HG03095 (cell line): Measurements from ENCODE around the gene GRM7.

Experiments
- ATAC-seq: cut with Tn5 transposase; IDR thresholded peaks from one replicate; pipeline ENCODE4 v1.9.1; 2021; ENCODE audit warnings: moderate library complexity; ENCODE audit not compliant: unreplicated experiment

Gene GRM7

GRCh38 chr3:7469866-7470265 is 609.0 kb downstream of the GRM7 start:
- no peak for ATAC-seq

GRCh38 chr3:7484636-7485035 is 623.7 kb downstream of the GRM7 start:
- ATAC-seq, result no peak

DNA sequence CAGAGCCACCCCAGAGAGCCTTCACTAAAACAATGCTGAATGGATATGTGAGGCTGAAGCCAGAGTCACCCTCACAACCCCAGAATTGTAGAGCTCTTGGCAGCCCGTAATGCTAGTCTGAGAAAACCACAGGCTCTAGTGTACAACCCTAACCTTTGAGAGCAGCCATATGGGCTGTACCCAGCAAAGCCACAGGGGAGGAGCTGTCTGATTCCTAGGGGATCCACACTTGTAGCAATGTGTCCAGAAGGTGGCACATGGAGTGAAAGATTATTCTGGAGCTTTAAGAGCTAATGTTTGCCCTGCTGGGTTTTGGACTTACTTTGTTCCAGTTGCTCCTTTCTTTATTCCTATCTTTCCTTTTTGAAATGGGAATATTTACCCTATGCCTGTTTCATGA is 626.8 kb downstream of the GRM7 start:
- ATAC-seq, result no peak

GRCh38 chr3:7489417-7489816 is 628.5 kb downstream of the GRM7 start:
- ATAC-seq, result no peak

DNA sequence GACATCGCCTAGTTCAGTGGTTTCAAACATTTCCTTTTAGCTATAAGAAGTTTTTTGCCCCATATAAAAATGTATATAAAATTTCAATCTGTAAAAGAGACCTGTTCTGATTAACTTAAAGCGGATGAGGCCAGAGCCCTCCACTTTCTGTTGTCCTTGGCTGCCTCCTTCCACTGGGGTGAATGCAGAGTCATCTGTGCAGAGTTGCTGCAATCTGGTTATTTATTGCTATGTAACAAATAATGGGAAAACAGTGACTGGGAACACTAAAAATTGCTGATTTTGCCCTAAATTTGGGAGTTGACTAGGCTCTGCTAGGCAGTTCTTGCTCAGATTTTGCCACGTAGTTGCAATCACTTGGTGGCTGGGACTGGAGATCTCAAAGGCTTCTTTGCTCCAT is 637.8 kb downstream of the GRM7 start:
- no peak for ATAC-seq

DNA sequence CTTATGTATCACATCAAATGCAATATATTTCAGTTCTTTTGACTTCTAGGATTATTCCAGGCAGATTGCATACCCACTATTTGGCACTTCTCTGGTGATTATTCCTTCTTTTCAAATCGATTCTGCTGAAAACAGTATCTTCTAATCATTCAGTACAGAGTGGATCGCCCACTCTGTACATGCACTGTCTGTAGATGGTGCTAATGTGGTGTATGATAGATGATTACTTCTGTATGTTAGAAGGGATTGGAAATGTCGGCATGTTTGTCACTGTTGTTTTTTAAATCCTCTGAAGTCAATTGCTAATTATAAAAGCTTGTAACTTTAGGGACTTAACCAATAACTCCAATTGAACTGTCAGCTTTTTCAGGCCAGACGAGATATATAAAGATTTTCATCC is 642.5 kb downstream of the GRM7 start:
- no peak for ATAC-seq

- no peak for ATAC-seq
Observed at GRCh38 chr3:7504886-7505775, 644.2 kb downstream of the GRM7 start.

DNA sequence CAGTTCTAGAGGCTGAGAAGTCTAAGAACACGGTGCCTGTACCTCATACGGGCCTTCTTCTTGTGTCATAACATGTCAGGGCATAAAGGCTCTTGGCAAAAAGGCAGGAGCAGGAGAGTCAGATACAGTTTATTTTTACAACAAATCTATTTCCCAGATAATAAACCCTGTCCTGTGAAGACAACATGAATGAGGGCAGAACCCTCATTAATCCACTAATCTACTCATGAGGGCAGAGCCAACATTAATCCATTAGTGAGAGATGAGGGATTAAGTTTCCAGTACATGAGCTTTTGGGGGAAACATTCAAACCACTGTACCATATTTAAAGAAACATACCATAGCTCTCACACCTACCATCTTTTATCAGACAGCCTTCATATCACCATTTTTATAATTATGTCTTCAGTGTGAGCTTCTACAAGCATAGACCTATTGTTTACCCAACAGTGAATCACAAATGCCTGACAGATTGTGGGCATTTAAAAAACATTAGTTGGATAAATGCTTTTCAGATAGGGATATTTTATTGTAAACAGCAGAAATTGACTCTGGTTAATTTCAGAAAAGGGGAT is 645.8 kb downstream of the GRM7 start:
- ATAC-seq, result no peak

- no peak for ATAC-seq
Observed at GRCh38 chr3:7508821-7509220, 647.9 kb downstream of the GRM7 start.

GRCh38 chr3:7512048-7512447 is 651.1 kb downstream of the GRM7 start:
- no peak for ATAC-seq

GRCh38 chr3:7518026-7518425 is 657.1 kb downstream of the GRM7 start:
- no peak for ATAC-seq

- ATAC-seq, result no peak
Observed at GRCh38 chr3:7518456-7518855, 657.5 kb downstream of the GRM7 start.

- no peak for ATAC-seq
Observed at GRCh38 chr3:7520059-7520458, 659.1 kb downstream of the GRM7 start.

DNA sequence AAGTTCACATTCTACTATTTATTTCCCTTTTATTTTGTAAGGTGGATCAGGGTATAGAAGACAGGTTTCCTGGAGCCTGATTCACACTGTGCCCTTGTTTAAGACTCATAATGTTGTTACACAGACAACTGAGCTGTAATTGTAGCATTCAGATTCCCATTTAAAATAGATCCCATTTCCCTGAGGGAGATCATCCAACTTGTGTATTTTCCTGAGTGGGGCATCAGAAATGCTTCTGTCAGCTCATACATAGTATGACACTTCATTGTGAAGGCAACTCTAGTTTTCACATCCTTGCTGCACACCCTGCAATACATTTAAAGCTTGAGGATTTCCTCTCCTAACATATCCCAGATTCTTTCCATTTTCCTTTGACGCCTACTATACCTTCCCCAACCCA is 659.7 kb downstream of the GRM7 start:
- no peak for ATAC-seq

DNA sequence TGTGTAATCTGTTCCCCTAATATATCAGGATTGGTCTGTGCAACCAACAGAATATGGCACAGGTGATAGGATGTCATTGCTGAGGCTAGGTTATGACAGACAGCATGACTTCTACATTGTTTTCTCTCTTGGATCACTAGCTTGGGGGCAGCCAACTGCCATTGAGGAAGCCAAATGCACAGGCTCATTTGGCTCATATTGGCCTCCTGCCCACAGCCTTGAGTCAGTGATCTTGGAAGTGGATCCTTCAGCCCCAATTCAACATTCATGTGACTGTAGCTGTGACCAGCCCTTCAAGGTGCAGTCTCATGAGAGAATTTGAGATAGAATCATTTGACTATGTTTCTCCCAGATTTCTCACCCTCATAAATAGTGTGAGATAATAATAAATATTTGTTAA is 675.6 kb downstream of the GRM7 start:
- ATAC-seq, result no peak

- no peak for ATAC-seq
Observed at GRCh38 chr3:7536921-7537320, 676.0 kb downstream of the GRM7 start.

- ATAC-seq, result no peak
Observed at GRCh38 chr3:7543294-7543880, 682.5 kb downstream of the GRM7 start.

DNA sequence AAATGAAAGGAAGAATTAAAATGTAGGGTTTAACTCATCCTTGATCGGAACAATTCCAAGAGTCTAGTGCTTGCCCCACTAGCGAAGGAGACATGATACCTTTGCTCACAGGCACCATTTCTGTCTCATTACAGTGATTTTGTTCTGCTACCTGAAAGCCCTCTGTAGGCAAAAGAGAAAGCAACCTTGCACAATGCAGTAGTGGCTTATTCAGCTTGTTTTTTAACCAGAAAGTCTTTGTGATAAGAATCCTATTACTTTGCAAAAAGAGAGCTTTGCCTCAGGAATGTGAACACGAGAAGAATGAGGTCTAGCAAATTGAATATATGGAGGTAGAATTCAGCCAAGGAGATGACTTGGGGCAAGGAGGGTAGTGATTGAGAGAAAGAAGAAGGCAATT is 684.4 kb downstream of the GRM7 start:
- no peak for ATAC-seq

DNA sequence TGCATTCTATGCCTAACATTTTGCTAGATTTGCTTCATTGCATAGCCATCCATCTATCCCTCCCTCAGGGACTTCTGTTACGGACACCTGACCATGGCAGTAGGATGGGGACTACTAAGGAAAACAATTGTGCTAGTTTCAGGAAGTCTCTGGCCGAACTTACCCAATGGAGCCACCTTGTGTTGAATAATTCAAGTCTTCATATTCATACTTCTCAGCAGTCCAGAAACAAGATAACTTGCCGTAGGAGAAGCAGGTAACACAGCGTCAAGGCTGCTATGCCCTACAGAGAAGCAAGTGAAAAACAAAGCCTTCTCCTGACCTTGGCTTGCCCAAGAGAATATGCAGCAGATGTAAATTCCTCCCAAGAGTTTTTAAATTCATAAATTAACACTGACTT is 685.3 kb downstream of the GRM7 start:
- no peak for ATAC-seq

- ATAC-seq, result no peak
Observed at GRCh38 chr3:7547826-7548225, 686.9 kb downstream of the GRM7 start.

- ATAC-seq, result no peak
Observed at GRCh38 chr3:7562892-7563291, 702.0 kb downstream of the GRM7 start.

DNA sequence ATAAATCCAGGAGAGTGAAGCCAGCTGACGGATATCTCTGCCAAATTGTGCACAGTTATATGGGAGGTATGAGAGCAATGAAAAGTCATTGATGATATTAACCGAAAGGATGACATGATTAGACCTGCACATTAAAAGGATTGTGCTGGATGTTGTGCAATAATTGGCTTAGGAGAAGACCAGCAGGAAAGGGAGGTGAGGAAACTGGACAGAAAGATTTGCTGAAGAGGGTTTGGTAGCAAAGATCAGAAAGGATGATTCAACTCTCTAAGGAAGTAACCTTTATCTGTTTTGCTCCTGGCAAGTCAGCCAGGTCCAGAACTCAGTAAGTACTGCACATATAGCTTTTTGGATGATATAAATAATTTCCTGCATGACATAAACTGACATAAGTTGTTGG is 704.7 kb downstream of the GRM7 start:
- no peak for ATAC-seq
